ENCODE measurements around the gene SPEF1.

SPEF1 gene

DNA sequence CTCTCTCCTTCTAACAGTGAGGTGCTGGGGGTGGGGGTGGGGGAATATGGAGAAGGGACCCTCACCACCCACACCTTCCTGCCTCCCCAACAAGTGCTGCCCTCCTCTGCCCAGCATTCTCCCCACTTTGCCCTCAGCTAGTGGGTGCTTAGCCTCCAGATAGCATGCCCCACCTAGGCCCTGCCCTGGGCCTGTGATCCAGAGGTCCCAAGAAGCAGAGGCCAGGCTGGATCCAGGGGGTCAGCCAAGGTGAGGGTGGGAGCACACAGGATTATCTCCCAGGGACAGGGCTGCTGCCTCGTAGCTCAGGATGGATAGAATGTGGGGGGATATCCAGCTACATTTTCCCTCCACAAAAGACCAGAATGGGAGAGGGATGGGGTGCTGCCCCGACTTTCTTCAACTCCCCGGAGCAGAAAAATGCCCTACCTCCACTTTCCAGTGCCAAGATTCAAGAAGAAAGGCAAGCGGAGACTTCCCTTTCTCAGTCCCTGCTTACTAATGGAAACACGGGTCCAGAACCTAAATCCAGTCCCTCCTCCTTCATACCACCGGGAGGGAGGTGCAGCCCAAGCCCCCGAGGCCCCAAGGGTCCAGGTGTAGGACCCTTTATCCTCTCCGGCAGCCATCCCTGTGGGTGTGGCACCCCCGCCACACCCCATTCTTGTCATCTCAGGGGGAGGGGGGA is 14.7 kb downstream of the SPEF1 start:
- H3K4me2 ChIP-seq (ENCODE audit: insufficient read depth, low read length, poor library complexity, severe bottlenecking): peak overlapping the region; percentile 100
- peak overlapping the region; percentile 58 for H2BK12ac ChIP-seq (ENCODE audit: low read length)
- no peak overlapping the region for H3K27ac ChIP-seq (replicated peaks; ENCODE audit: low read length)
- peaks cover 15 to 21% of the 10 kb centered on the region in 2 donors for H3K4me1 ChIP-seq (ENCODE audit: control insufficient read depth in 2 of 2, insufficient read depth in 1 of 2, low read depth in 1 of 2, low read length in 2 of 2)
- no peak overlapping the region for H4K8ac ChIP-seq (ENCODE audit: low read depth, low read length)
- no peak overlapping the region for H2BK5ac ChIP-seq (ENCODE audit: low read length)
- peaks cover 26% of the 10 kb centered on the region for H3K79me1 ChIP-seq (ENCODE audit: low read depth, low read length)
- peak overlapping the region; percentile 61 for H2AK5ac ChIP-seq (ENCODE audit: low read depth, low read length)
- H3K4ac ChIP-seq (ENCODE audit: low read length): no peak overlapping the region
- no peaks in the 10 kb centered on the region for H3K9me3 ChIP-seq (replicated peaks in 1 of 2; ENCODE audit: control insufficient read depth in 2 of 2, insufficient read depth in 1 of 2, low read depth in 1 of 2, low read length in 2 of 2)
- WGBS, 2 donors (ENCODE audit: extremely low coverage in 2 of 2, insufficient read length in 2 of 2, insufficient replicate concordance in 1 of 2): no CpG with 5 or more reads among the region's 9 CpGs
- no peak overlapping the region for H2BK15ac ChIP-seq (ENCODE audit: low read length)
- H3K14ac ChIP-seq (ENCODE audit: low read length): no peak overlapping the region
- H4K91ac ChIP-seq (ENCODE audit: low read depth, low read length, poor library complexity): no peak overlapping the region
- peak overlapping the region; percentile 98 for H3K9ac ChIP-seq (ENCODE audit: low read depth, low read length, poor library complexity)
- peak overlapping the region; percentile 91 for H2AFZ ChIP-seq (ENCODE audit: low read length)
- H3K27me3 ChIP-seq (ENCODE audit: control insufficient read depth in 3 of 3, insufficient read depth in 3 of 3, low read depth in 1 of 3, low read length in 3 of 3): no peaks in the 10 kb centered on the region
- no peak for DNase-seq (ENCODE audit: low spot score)
- peak overlapping the region; percentile 82 to 87 for H3K4me3 ChIP-seq (ENCODE audit: low read length in 2 of 2)
- peaks cover 0 to 4% of the 10 kb centered on the region in 2 donors for H3K36me3 ChIP-seq (replicated peaks in 1 of 2; ENCODE audit: control insufficient read depth in 2 of 2, insufficient read depth in 2 of 2, low read length in 2 of 2)
- peak overlapping the region; percentile 97 for H3K23ac ChIP-seq (ENCODE audit: low read depth, low read length, poor library complexity)
- H3K18ac ChIP-seq (ENCODE audit: low read length): peak overlapping the region; percentile 89
- H2BK120ac ChIP-seq (ENCODE audit: low read depth, low read length): no peak overlapping the region

DNA sequence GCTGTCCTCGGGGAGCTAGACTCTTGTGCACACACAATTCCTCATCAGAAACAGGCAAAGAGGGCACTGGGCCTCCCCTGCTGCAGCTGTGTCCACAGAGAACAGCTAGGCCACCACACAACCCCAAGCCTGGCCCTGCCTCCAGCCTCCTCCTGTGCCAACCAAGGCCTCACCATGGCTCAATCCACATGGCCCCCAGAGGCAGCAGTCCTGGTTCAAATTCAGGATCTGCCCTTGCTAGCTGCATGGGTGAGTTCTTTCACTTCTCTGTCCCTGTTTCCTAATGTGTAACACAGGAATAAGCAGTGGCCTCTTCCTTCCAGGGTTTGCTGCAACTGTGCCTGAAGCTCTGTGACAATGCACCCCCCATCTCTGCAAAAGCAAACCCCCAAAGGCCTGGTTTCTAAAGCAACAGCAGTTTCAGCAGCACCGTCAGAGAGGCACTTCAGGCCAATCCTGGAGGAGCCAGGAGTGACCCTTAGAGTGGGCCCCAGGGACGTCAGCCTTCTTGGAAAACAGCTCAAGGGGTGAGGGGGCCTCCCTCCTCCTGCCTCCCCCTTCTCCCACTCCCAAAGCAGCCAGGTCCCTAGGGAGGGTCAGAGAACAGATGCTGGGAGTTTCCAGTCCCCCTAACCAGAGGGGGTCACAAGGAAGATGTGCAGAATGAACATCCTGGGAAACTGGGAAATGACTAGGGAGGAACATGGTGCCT is 15.9 kb downstream of the SPEF1 start:
- Histone ChIP-seq H3K4me3 (ENCODE audit: low read length in 2 of 2) (no peak overlapping the region), H2AK5ac (ENCODE audit: low read depth, low read length) (peak overlapping the region; percentile 84), H3K14ac (ENCODE audit: low read length) (no peak overlapping the region), H3K4me2 (ENCODE audit: insufficient read depth, low read length, poor library complexity, severe bottlenecking) (no peak overlapping the region), H3K27ac (replicated peaks; ENCODE audit: low read length) (no peak overlapping the region), H4K8ac (ENCODE audit: low read depth, low read length) (no peak overlapping the region), H3K4me1 (ENCODE audit: control insufficient read depth in 2 of 2, insufficient read depth in 1 of 2, low read depth in 1 of 2, low read length in 2 of 2) (peaks cover 21% of the 10 kb centered on the region in 2 donors), H2BK5ac (ENCODE audit: low read length) (no peak overlapping the region), H3K9me3 (replicated peaks in 1 of 2; ENCODE audit: control insufficient read depth in 2 of 2, insufficient read depth in 1 of 2, low read depth in 1 of 2, low read length in 2 of 2) (no peaks in the 10 kb centered on the region), H3K23ac (ENCODE audit: low read depth, low read length, poor library complexity) (peak overlapping the region; percentile 73), H3K27me3 (ENCODE audit: control insufficient read depth in 3 of 3, insufficient read depth in 3 of 3, low read depth in 1 of 3, low read length in 3 of 3) (no peaks in the 10 kb centered on the region), H3K79me1 (ENCODE audit: low read depth, low read length) (peaks cover 28% of the 10 kb centered on the region), H3K36me3 (replicated peaks in 1 of 2; ENCODE audit: control insufficient read depth in 2 of 2, insufficient read depth in 2 of 2, low read length in 2 of 2) (peaks cover 0 to 8% of the 10 kb centered on the region in 2 donors), H4K91ac (ENCODE audit: low read depth, low read length, poor library complexity) (no peak overlapping the region), H2BK15ac (ENCODE audit: low read length) (no peak overlapping the region), H2BK120ac (ENCODE audit: low read depth, low read length) (no peak overlapping the region), H2BK12ac (ENCODE audit: low read length) (no peak overlapping the region), H3K4ac (ENCODE audit: low read length) (no peak overlapping the region), H2AFZ (ENCODE audit: low read length) (no peak overlapping the region), H3K9ac (ENCODE audit: low read depth, low read length, poor library complexity) (no peak overlapping the region), H3K18ac (ENCODE audit: low read length) (no peak overlapping the region)
- WGBS, 2 donors (ENCODE audit: extremely low coverage in 2 of 2, insufficient read length in 2 of 2, insufficient replicate concordance in 1 of 2): no CpG with 5 or more reads among the region's 3 CpGs
- no peak for DNase-seq (ENCODE audit: low spot score)

DNA sequence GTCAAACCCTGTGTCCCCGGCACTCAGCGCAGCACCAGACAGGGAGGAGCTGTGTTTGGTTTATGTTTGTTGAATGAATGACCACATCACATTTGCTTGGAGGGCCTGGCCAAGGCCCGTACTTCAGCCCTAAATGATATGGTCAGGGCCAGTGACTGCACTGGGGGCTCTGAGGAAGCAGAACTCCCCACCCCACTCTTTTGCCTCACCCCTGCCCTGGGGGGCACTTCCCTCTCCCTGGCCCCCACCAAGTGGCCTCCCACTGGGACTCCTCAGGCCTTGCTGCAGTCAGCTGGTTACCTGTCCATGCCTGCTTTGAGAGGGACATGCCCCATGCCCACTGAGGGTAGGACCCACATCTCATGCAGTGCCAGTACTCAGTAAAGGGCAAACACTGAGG is 16.6 kb downstream of the SPEF1 start:
- Histone ChIP-seq H3K9me3 (replicated peaks in 1 of 2; ENCODE audit: control insufficient read depth in 2 of 2, insufficient read depth in 1 of 2, low read depth in 1 of 2, low read length in 2 of 2) (no peaks in the 10 kb centered on the region), H2BK12ac (ENCODE audit: low read length) (peak overlapping the region; percentile 10), H3K14ac (ENCODE audit: low read length) (no peak overlapping the region), H4K91ac (ENCODE audit: low read depth, low read length, poor library complexity) (no peak overlapping the region), H3K4ac (ENCODE audit: low read length) (no peak overlapping the region), H2BK5ac (ENCODE audit: low read length) (no peak overlapping the region), H3K27me3 (ENCODE audit: control insufficient read depth in 3 of 3, insufficient read depth in 3 of 3, low read depth in 1 of 3, low read length in 3 of 3) (no peaks in the 10 kb centered on the region), H4K8ac (ENCODE audit: low read depth, low read length) (no peak overlapping the region), H3K4me2 (ENCODE audit: insufficient read depth, low read length, poor library complexity, severe bottlenecking) (no peak overlapping the region), H2AK5ac (ENCODE audit: low read depth, low read length) (peak overlapping the region; percentile 84), H3K79me1 (ENCODE audit: low read depth, low read length) (peaks cover 28% of the 10 kb centered on the region), H3K36me3 (replicated peaks in 1 of 2; ENCODE audit: control insufficient read depth in 2 of 2, insufficient read depth in 2 of 2, low read length in 2 of 2) (peaks cover 0 to 8% of the 10 kb centered on the region in 2 donors), H3K23ac (ENCODE audit: low read depth, low read length, poor library complexity) (peak overlapping the region; percentile 73), H2AFZ (ENCODE audit: low read length) (no peak overlapping the region), H3K9ac (ENCODE audit: low read depth, low read length, poor library complexity) (peak overlapping the region; percentile 77), H2BK15ac (ENCODE audit: low read length) (no peak overlapping the region), H3K27ac (replicated peaks; ENCODE audit: low read length) (no peak overlapping the region), H3K4me3 (ENCODE audit: low read length in 2 of 2) (no peak overlapping the region), H3K18ac (ENCODE audit: low read length) (no peak overlapping the region), H3K4me1 (ENCODE audit: control insufficient read depth in 2 of 2, insufficient read depth in 1 of 2, low read depth in 1 of 2, low read length in 2 of 2) (peaks cover 21 to 28% of the 10 kb centered on the region in 2 donors), H2BK120ac (ENCODE audit: low read depth, low read length) (no peak overlapping the region)
- WGBS, 2 donors (ENCODE audit: extremely low coverage in 2 of 2, insufficient read length in 2 of 2, insufficient replicate concordance in 1 of 2): no CpG with 5 or more reads among the region's 3 CpGs
- no peak for DNase-seq (ENCODE audit: low spot score)
